Neuronal stem cell (in vitro differentiated cells): ENCODE data around the gene DFFA.

Experiments used
- DNase-seq: peaks from one replicate; pipeline ENCODE4 v3.0.0-alpha.2; 2013; ENCODE audit warnings: low spot score
- H2AFZ ChIP-seq: one replicate; pipeline ENCODE4 v1.6.1; 2013; ENCODE audit warnings: mild to moderate bottlenecking, low read length, inconsistent platforms
- H2AK5ac ChIP-seq: 2 replicates; pipeline ENCODE4 v1.6.1; 2013; ENCODE audit warnings: low read depth, mild to moderate bottlenecking, inconsistent platforms, low read length, moderate library complexity, mixed read lengths
- H2BK120ac ChIP-seq: 2 replicates; pipeline ENCODE4 v1.6.1; 2013; ENCODE audit warnings: low read depth, mild to moderate bottlenecking, inconsistent platforms, low read length, moderate library complexity, mixed read lengths
- H2BK12ac ChIP-seq: one replicate; pipeline ENCODE4 v1.6.1; 2013; ENCODE audit warnings: low read length, inconsistent platforms
- H2BK15ac ChIP-seq: 2 replicates; pipeline ENCODE4 v1.6.1; 2013; ENCODE audit warnings: mild to moderate bottlenecking, low read length, inconsistent platforms, mixed read lengths
- H2BK5ac ChIP-seq: one replicate; pipeline ENCODE4 v1.6.1; 2013; ENCODE audit warnings: inconsistent platforms, mild to moderate bottlenecking, low read length, moderate library complexity
- H3K14ac ChIP-seq: one replicate; pipeline ENCODE4 v1.6.1; 2013; ENCODE audit warnings: low read length, inconsistent platforms
- H3K18ac ChIP-seq: 2 replicates; pipeline ENCODE4 v1.6.1; 2013; ENCODE audit warnings: low read length, inconsistent platforms
- H3K23ac ChIP-seq: 2 replicates; pipeline ENCODE4 v1.6.1; 2013; ENCODE audit warnings: low read depth, mild to moderate bottlenecking, mixed read lengths, low read length, inconsistent platforms; ENCODE audit not compliant: poor library complexity
- H3K27ac ChIP-seq: replicated peaks from 3 replicates; pipeline ENCODE4 v1.5.1; 2013; ENCODE audit warnings: low read length, inconsistent platforms
- H3K27me3 ChIP-seq, 3 experiments: 2 replicates each; pipeline ENCODE4 v1.6.1; 2013; ENCODE audit warnings: low read length in 3 of 3, mild to moderate bottlenecking in 2 of 3, inconsistent platforms in 1 of 3, low read depth in 1 of 3, mixed read lengths in 1 of 3, moderate library complexity in 1 of 3; ENCODE audit not compliant: control insufficient read depth in 3 of 3, insufficient read depth in 3 of 3
- H3K36me3 ChIP-seq, 2 donors: replicated peaks in 1 of 2; 2 replicates each; pipeline ENCODE4 v1.6.1; 2013; ENCODE audit warnings: low read length in 2 of 2; ENCODE audit not compliant: control insufficient read depth in 2 of 2, insufficient read depth in 2 of 2
- H3K4ac ChIP-seq: 2 replicates; pipeline ENCODE4 v1.6.1; 2013; ENCODE audit warnings: inconsistent platforms, mild to moderate bottlenecking, low read length, moderate library complexity
- H3K4me1 ChIP-seq, 2 donors: 1 replicate in 1 of 2; 2 replicates in 1 of 2; pipeline ENCODE4 v1.6.1; 2013; ENCODE audit warnings: low read length in 2 of 2, low read depth in 1 of 2; ENCODE audit not compliant: control insufficient read depth in 2 of 2, insufficient read depth in 1 of 2
- H3K4me2 ChIP-seq: one replicate; pipeline ENCODE4 v1.6.1; 2013; ENCODE audit warnings: mild to moderate bottlenecking, low read length, inconsistent platforms; ENCODE audit not compliant: insufficient read depth, poor library complexity, severe bottlenecking
- H3K4me3 ChIP-seq, 2 donors: 2 replicates each; pipeline ENCODE4 v1.5.1; 2013; ENCODE audit warnings: low read length in 2 of 2, mild to moderate bottlenecking in 2 of 2, inconsistent platforms in 1 of 2, moderate library complexity in 1 of 2
- H3K79me1 ChIP-seq: one replicate; pipeline ENCODE4 v1.6.1; 2013; ENCODE audit warnings: low read depth, mild to moderate bottlenecking, inconsistent platforms, low read length, moderate library complexity
- H3K9ac ChIP-seq: one replicate; pipeline ENCODE4 v1.6.1; 2013; ENCODE audit warnings: mild to moderate bottlenecking, low read depth, low read length, inconsistent platforms; ENCODE audit not compliant: poor library complexity
- H3K9me3 ChIP-seq, 2 donors: replicated peaks in 1 of 2; 2 replicates each; pipeline versions ENCODE3 to v1.6.1; 2013; ENCODE audit warnings: low read length in 2 of 2, mild to moderate bottlenecking in 2 of 2, inconsistent platforms in 1 of 2, low read depth in 1 of 2, mixed read lengths in 1 of 2, moderate library complexity in 1 of 2; ENCODE audit not compliant: control insufficient read depth in 2 of 2, insufficient read depth in 1 of 2
- H4K8ac ChIP-seq: one replicate; pipeline ENCODE4 v1.6.1; 2013; ENCODE audit warnings: low read depth, mild to moderate bottlenecking, inconsistent platforms, low read length, moderate library complexity
- H4K91ac ChIP-seq: one replicate; pipeline ENCODE4 v1.6.1; 2013; ENCODE audit warnings: low read length, low read depth, mild to moderate bottlenecking, inconsistent platforms; ENCODE audit not compliant: poor library complexity
- whole genome bisulfite sequencing, 2 donors: extraction: QIAGEN DNeasy Blood & Tissue Kit; methylation state at CpG; one replicate each; pipeline ENCODE4 v1.1.7; 2013; ENCODE audit warnings: missing lambda C conversion rate in 2 of 2, mixed read lengths in 1 of 2; ENCODE audit not compliant: insufficient read length in 2 of 2, insufficient replicate concordance in 1 of 2; ENCODE audit errors: extremely low coverage in 2 of 2; 5-methylcytosine and 5-hydroxymethylcytosine counted together

Gene DFFA

GRCh38 chr1:10407201-10407600 lies 65.1 kb downstream of the DFFA start:
- no peak overlapping the region for H2BK120ac ChIP-seq
- no peak for DNase-seq
- no peak overlapping the region for H3K27ac ChIP-seq
- no peak overlapping the region for H2AK5ac ChIP-seq
- no peak overlapping the region for H2BK5ac ChIP-seq
- H3K14ac ChIP-seq = no peak overlapping the region
- no peak overlapping the region for H3K23ac ChIP-seq
- H3K9me3 ChIP-seq = no peaks in the 10 kb centered on the region
- H3K4me2 ChIP-seq = no peak overlapping the region
- no peak overlapping the region for H2AFZ ChIP-seq
- H4K91ac ChIP-seq = no peak overlapping the region
- peaks cover 2% of the 10 kb centered on the region for H3K79me1 ChIP-seq
- no peaks in the 10 kb centered on the region for H3K4me1 ChIP-seq
- H2BK12ac ChIP-seq = no peak overlapping the region
- no peak overlapping the region for H3K9ac ChIP-seq
- H2BK15ac ChIP-seq = no peak overlapping the region
- H4K8ac ChIP-seq = no peak overlapping the region
- peaks cover 71 to 99% of the 10 kb centered on the region in 2 donors for H3K36me3 ChIP-seq
- H3K27me3 ChIP-seq = no peaks in the 10 kb centered on the region
- WGBS, 2 donors = no CpG with 5 or more reads among the region's 2 CpGs
- H3K4ac ChIP-seq = no peak overlapping the region
- H3K18ac ChIP-seq = no peak overlapping the region
- no peak overlapping the region for H3K4me3 ChIP-seq
